Renal cortex interstitium (tissue), 11 donors: ENCODE measurements around the gene TTYH3. TPM values are rescaled to one million over a fixed set of nuclear protein-coding genes. Genes with fewer than 3 reads are reported as not detected.
"Not testable (repeated sequence)": the region's sequence is repeated elsewhere in the genome, so short reads cannot be mapped to it uniquely, and the experiment has no call there.

Source experiments
- DNase-seq, 11 donors: peaks; one replicate each; pipeline ENCODE4 v3.0.0-alpha.2; 2013; ENCODE audit warnings: low read depth in 9 of 11, low spot score in 4 of 11; ENCODE audit errors: extremely low read depth in 1 of 11
- polyA plus RNA-seq, 3 donors: library from polyadenylated mRNA; unstranded; fragments of 120-200 nt; gene quantifications; one replicate each; pipeline ENCODE4 v1.2.1, GENCODE V29; 2013; ENCODE audit not compliant: insufficient read length in 3 of 3

Gene TTYH3
- polyA plus RNA-seq, 3 donors, result 79.0 to 142 (median 131) TPM

- DNase-seq, result no peak
Measured at GRCh38 chr7:2596464-2597272, 35.1 kb upstream of the TTYH3 start.

GRCh38 chr7:2597273-2597640, 34.5 kb upstream of the TTYH3 start:
- DNase-seq, result no peak

- no peak for DNase-seq
Measured at GRCh38 chr7:2598154-2598823, 33.5 kb upstream of the TTYH3 start.

GRCh38 chr7:2601065-2601464, 30.7 kb upstream of the TTYH3 start:
- DNase-seq, result no peak

GRCh38 chr7:2601907-2602306, 29.9 kb upstream of the TTYH3 start:
- DNase-seq, result no peak

GRCh38 chr7:2602406-2603043, 29.3 kb upstream of the TTYH3 start:
- no peak for DNase-seq

GRCh38 chr7:2603044-2603965, 28.5 kb upstream of the TTYH3 start:
- no peak for DNase-seq

- DNase-seq, result no peak
Measured at GRCh38 chr7:2604608-2605174, 27.1 kb upstream of the TTYH3 start.

GRCh38 chr7:2605608-2606538, 25.9 kb upstream of the TTYH3 start:
- DNase-seq, result no peak

GRCh38 chr7:2606539-2606936, 25.2 kb upstream of the TTYH3 start:
- DNase-seq, result no peak

GRCh38 chr7:2607122-2607922, 24.5 kb upstream of the TTYH3 start:
- DNase-seq, result no peak

GRCh38 chr7:2607923-2608904, 23.6 kb upstream of the TTYH3 start:
- no peak for DNase-seq

- DNase-seq, result no peak
Measured at GRCh38 chr7:2608921-2609411, 22.8 kb upstream of the TTYH3 start.

- not testable (repeated sequence) for DNase-seq
Measured at GRCh38 chr7:2609646-2610045, 22.1 kb upstream of the TTYH3 start.

- no peak for DNase-seq
Measured at GRCh38 chr7:2610466-2610865, 21.3 kb upstream of the TTYH3 start.

- no peak for DNase-seq
Measured at GRCh38 chr7:2610898-2611297, 20.9 kb upstream of the TTYH3 start.
